GM19468 (cell line): ENCODE data around the gene KAZN.

ENCODE experiments used
- ATAC-seq: cut with Tn5 transposase; IDR thresholded peaks from one replicate; pipeline ENCODE4 v1.9.1; 2021; ENCODE audit warnings: mild to moderate bottlenecking, moderate library complexity, moderate number of reproducible peaks; ENCODE audit not compliant: unreplicated experiment; ENCODE audit errors: extremely low read depth

Gene KAZN

GRCh38 chr1:15007368-15007767, 408.9 kb downstream of the KAZN start:
- no peak for ATAC-seq

- no peak for ATAC-seq
Observed at GRCh38 chr1:15007842-15008241, 409.4 kb downstream of the KAZN start.

- ATAC-seq: no peak
Observed at GRCh38 chr1:15008783-15009729, 410.6 kb downstream of the KAZN start.

- no peak for ATAC-seq
Observed at GRCh38 chr1:15011160-15011559, 412.7 kb downstream of the KAZN start.

GRCh38 chr1:15011661-15012060, 413.2 kb downstream of the KAZN start:
- ATAC-seq: no peak

- no peak for ATAC-seq
Observed at GRCh38 chr1:15012822-15013221, 414.3 kb downstream of the KAZN start.

- ATAC-seq: no peak
Observed at GRCh38 chr1:15013767-15014166, 415.3 kb downstream of the KAZN start.

- no peak for ATAC-seq
Observed at GRCh38 chr1:15014516-15014915, 416.0 kb downstream of the KAZN start.

- ATAC-seq: no peak
Observed at GRCh38 chr1:15016001-15016400, 417.5 kb downstream of the KAZN start.

- ATAC-seq: no peak
Observed at GRCh38 chr1:15016526-15016925, 418.0 kb downstream of the KAZN start.

- no peak for ATAC-seq
Observed at GRCh38 chr1:15017120-15017519, 418.6 kb downstream of the KAZN start.

GRCh38 chr1:15018767-15019166, 420.3 kb downstream of the KAZN start:
- ATAC-seq: no peak

GRCh38 chr1:15020943-15021745, 422.7 kb downstream of the KAZN start:
- no peak for ATAC-seq

GRCh38 chr1:15022048-15022447, 423.6 kb downstream of the KAZN start:
- ATAC-seq: no peak

GRCh38 chr1:15023205-15023604, 424.7 kb downstream of the KAZN start:
- ATAC-seq: no peak

- ATAC-seq: no peak
Observed at GRCh38 chr1:15023976-15024375, 425.5 kb downstream of the KAZN start.

GRCh38 chr1:15026117-15026489, 427.6 kb downstream of the KAZN start:
- no peak for ATAC-seq

- ATAC-seq: no peak
Observed at GRCh38 chr1:15027515-15027986, 429.1 kb downstream of the KAZN start.

- no peak for ATAC-seq
Observed at GRCh38 chr1:15028102-15028501, 429.6 kb downstream of the KAZN start.

- no peak for ATAC-seq
Observed at GRCh38 chr1:15028616-15029015, 430.1 kb downstream of the KAZN start.

GRCh38 chr1:15029036-15029435, 430.6 kb downstream of the KAZN start:
- no peak for ATAC-seq
